Neural cell (in vitro differentiated cells): ENCODE measurements around the gene MTG1.

Experiments used
- POLR2AphosphoS5 ChIP-seq: IDR thresholded peaks from 2 replicates; pipeline ENCODE4 v1.6.1; 2012
- TF ChIP-seq, protein P1 (sequence below): fragments of 450-650 bp; IDR thresholded peaks from 2 replicates; pipeline ENCODE4 v1.5.1; 2014; ENCODE audit warnings: antibody characterized with exemption, mild to moderate bottlenecking, moderate library complexity; ENCODE audit not compliant: poor library complexity, severe bottlenecking

DNA sequence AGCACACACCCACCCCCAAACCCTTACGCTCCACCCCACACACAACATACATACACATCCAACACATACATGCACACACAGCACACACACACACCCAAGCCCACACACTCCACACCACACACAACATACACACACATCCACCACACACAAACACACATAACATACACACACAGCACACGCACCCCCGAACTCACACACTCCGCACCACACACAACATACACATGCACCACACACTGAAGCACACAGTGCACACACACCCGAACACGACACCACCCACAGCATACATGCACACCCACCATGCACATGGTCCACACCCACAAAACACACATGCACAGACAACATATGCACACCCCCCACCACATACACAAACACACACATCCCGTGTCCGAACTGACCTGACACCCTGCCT lies 44.8 kb upstream of the MTG1 start:
- TF ChIP-seq, protein P1, sequence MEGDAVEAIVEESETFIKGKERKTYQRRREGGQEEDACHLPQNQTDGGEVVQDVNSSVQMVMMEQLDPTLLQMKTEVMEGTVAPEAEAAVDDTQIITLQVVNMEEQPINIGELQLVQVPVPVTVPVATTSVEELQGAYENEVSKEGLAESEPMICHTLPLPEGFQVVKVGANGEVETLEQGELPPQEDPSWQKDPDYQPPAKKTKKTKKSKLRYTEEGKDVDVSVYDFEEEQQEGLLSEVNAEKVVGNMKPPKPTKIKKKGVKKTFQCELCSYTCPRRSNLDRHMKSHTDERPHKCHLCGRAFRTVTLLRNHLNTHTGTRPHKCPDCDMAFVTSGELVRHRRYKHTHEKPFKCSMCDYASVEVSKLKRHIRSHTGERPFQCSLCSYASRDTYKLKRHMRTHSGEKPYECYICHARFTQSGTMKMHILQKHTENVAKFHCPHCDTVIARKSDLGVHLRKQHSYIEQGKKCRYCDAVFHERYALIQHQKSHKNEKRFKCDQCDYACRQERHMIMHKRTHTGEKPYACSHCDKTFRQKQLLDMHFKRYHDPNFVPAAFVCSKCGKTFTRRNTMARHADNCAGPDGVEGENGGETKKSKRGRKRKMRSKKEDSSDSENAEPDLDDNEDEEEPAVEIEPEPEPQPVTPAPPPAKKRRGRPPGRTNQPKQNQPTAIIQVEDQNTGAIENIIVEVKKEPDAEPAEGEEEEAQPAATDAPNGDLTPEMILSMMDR = no peak
- TF ChIP-seq POLR2AphosphoS5 = no peak
